Fibroblast of pulmonary artery (primary cell): ENCODE results near the gene KLHL15.

Source experiments
- DNase-seq: peaks from one replicate; pipeline ENCODE4 v3.0.0-alpha.2; 2010; ENCODE audit warnings: low read depth
- H3K4me3 ChIP-seq: replicated peaks from 2 replicates; pipeline ENCODE4 v1.5.1; 2011; ENCODE audit warnings: low read depth, mild to moderate bottlenecking, control low read depth, low read length, moderate library complexity
- TF ChIP-seq, protein P1 (sequence below): IDR thresholded peaks from 2 replicates; pipeline ENCODE4 v1.5.1; 2011; ENCODE audit warnings: mild to moderate bottlenecking, control low read depth, low read length, inconsistent platforms; ENCODE audit errors: missing control alignments

KLHL15 gene

DNA sequence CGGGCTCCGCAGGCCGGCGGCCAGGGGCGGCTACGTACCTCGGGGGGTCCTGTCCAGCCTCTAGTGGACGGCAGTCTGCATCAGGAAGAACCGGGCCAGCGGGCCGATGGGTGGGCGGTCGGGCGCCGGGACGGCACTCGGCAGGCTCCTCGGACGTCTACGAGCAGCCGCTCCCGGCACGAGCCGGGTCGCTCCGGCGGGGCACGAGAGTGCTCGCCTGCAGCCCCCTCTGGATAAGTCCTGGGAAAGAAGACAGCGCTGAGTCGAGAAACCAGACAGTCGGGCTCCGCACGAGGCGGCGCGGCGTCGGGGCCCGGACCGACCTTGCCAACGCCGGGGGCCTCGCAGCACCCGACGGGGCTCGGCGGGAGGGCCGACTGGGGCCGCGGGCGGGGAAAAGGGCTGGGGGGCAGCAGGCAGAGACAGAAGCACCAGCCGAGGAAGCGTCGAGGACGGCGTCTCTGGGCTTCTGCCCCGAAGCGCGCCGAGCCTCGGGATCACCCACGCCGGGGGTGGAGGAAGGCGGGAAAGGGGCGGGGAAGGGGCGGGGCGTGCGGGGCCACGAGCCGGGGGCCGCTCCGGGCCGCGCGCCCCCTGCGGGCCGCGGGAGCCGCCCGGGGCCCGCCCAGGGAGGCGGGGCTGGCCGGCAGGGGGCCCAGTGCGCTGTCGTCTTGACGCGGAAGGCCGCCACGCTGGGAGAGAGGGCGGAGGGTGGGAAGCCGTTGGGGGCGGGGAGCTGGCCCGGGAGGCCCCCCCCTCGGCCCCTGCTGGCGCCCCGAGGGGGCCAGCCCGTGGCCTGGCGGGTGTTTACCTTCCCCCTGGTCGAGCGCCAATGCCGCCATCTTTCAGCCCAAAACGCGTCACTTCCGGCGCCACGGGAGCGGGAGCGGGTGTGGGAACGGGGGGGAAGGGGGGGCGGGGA, 1.9 kb downstream of the KLHL15 start:
- TF ChIP-seq, protein P1, sequence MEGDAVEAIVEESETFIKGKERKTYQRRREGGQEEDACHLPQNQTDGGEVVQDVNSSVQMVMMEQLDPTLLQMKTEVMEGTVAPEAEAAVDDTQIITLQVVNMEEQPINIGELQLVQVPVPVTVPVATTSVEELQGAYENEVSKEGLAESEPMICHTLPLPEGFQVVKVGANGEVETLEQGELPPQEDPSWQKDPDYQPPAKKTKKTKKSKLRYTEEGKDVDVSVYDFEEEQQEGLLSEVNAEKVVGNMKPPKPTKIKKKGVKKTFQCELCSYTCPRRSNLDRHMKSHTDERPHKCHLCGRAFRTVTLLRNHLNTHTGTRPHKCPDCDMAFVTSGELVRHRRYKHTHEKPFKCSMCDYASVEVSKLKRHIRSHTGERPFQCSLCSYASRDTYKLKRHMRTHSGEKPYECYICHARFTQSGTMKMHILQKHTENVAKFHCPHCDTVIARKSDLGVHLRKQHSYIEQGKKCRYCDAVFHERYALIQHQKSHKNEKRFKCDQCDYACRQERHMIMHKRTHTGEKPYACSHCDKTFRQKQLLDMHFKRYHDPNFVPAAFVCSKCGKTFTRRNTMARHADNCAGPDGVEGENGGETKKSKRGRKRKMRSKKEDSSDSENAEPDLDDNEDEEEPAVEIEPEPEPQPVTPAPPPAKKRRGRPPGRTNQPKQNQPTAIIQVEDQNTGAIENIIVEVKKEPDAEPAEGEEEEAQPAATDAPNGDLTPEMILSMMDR: no peak
- H3K4me3 ChIP-seq: peak overlapping the region; percentile 81
- peak; percentile 92 for DNase-seq

DNA sequence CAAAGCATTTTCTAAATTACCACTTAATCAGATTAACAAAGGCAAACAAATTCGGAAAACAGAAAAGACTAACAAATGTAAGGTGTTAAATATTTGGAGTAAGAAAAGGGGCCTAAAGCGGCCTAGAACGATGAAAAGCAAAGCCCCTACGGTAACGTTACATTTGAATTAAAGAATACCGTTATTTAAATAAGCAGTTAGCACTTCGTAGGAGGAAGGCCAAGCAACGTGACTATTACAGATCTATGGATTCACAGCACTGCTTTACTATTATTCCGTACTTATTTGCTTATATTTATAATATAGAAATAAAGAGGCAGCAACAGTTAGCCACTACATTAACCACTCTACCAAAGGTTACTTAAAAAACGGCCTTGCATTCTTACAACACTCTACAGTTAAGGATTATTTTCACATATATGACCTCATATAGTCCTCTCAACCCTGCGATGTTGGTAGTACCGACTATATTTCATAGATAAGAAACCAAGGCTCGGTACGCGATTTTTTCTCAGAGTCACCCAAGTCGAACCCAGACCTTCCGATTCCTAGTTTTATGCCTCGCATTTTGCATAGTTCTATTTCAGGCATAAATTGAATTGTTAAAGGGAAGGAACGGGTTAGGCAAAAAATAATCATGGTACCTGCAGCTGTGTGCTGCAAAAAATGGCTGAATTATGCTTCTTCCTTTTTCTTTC, 2.9 kb downstream of the KLHL15 start:
- DNase-seq: peak; percentile 26
- TF ChIP-seq, protein P1: no peak
- peak overlapping the region; percentile 81 for H3K4me3 ChIP-seq

DNA sequence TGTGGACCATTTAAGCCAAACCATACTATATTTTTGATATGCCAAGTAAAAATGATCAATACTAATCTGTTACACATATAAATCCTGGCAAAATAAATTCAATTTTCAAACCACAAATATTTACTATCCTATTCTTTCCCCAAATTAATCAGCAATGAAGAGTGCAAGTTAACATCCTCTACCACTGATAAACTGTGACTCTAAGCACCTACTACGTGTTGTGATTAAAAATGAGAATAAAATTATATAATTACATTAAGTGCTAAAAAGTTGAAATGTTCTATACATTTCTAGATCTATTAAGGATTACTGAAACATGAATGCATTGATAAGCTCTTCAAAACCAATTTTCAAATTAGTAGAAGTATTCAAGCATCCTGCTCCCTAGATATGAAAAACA, 3.4 kb downstream of the KLHL15 start:
- no peak for DNase-seq
- H3K4me3 ChIP-seq: peak overlapping the region; percentile 81
- TF ChIP-seq, protein P1: no peak

DNA sequence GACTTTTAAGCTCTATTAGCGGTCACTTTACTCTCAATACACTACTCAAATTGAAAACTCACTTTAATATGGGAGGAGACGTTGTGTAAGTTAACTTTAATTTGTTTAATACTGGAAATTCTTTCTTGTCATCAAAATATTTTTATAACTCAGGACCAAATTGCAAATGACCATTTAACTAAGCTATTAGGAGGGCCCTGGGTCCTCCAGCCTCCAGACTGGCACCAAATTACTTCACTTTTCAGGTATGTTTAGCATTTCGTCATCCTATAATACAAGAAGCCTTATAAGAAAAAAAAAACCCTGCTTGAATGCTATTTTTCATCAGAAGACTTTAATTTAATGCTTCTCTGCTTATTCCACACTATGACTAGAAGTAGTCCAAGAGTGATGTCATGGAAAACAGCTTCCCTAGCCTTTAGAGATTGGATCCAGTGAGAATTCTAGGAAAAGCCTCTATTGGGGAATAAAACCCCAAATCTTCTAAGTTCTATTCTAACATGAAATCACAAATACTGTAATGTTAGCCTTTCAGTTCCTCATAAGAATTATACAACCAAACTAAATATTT, 6.6 kb downstream of the KLHL15 start:
- TF ChIP-seq, protein P1: no peak
- H3K4me3 ChIP-seq: no peak overlapping the region
- DNase-seq: peak; percentile 19

DNA sequence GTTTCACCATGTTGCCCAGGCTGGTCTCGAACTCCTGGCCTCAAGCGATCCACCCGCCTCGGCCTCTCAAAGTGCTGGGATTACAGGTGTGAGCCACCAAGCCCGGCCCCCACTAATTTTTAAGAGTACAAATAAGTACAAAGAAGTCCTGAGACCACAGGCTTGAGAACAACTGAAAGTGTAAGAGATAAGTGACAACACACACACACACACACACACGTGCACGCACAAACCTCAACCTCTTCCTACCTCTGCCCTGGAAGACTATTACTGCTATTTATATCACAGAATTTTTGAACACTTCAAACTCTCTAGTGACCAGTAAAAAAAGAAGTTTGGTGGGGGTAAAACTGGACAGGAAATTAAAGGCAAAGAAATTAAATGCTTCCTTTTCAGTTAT, 7.5 kb downstream of the KLHL15 start:
- DNase-seq: no peak
- TF ChIP-seq, protein P1: no peak
- H3K4me3 ChIP-seq: no peak overlapping the region

DNA sequence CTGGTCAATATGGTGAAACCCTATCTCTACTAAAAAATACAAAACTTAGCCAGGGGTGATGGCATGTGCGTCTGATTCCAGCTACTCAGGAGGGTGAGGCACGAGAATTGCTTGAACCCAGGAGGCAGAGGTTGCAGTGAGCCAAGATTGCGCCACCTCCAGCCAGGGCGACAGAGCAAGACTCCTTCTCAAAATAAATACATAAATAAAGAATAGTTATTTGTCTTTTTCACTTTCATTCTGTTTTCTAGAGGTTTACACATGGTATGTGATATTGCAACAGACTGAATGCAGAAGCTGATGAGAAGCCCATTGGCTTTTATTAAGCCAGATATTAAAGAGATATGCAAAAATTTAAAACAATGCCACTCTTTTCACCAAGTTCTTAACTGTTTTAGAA, 8.2 kb downstream of the KLHL15 start:
- TF ChIP-seq, protein P1: no peak
- DNase-seq: no peak
- H3K4me3 ChIP-seq: no peak overlapping the region
